ENCODE measurements around the gene IGFBP5. TPM values are rescaled to one million over a fixed set of nuclear protein-coding genes. Genes with fewer than 3 reads are reported as not detected.
A peak's percentile ranks its signal among the peaks of the same experiment; 100 is the strongest.

The IGFBP5 gene
- total RNA-seq, 1 experiment from 2014 or later: not detected

DNA sequence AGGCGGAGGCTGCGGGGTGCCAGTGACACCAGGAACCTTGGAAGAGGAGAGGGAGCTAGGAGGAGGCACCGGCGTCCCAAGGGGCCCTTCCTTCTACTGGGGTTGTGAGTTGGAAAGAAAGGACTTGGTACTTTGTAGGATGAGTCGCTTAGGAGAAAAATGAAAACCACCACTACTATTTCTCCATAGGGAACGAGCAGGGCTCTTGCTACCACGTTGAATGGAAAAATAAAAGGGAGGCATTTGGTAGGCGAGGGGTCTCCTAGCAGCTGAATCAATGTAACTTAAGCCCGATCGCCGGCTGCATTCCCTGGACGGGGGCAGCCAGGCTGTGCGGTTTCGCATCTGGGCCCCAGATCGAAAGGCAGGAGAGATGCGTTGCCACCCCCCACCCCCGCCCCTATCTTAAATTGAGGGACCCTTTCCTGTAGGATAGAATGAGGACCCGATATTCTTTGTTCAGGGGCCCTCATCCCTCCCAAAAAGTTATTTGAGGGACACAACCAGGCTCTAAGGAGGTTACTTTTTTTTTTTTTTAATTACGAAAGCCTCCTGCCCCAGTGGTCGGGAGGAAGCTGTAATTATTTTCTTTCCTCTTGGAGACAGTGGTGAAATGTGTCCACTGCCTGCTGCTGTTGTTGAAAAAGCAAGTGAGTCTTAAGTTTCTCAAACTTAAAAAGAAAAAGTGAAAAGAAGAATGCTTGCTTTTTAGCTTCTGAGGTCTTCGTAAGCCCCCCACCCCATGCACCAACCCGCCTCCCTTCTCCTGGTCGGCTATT is 60.8 kb downstream of the IGFBP5 start:
- intact Hi-C loops (cut with micrococcal nuclease): no loop called here
- ChIA-PET CTCF (interaction anchor here (0.6 to 0.7 kb wide), 3 partner anchors 109 to 1215 kb away, joined by 3 to 4 read pairs (median 4); no protein-coding TSS in a partner anchor), POLR2A (no interaction called here)
- peaks cover 15% of the 10 kb centered on the region for H3K4me1 Mint-ChIP-seq (ENCODE audit: insufficient read depth, unreplicated experiment)
- TF ChIP-seq, protein P1, sequence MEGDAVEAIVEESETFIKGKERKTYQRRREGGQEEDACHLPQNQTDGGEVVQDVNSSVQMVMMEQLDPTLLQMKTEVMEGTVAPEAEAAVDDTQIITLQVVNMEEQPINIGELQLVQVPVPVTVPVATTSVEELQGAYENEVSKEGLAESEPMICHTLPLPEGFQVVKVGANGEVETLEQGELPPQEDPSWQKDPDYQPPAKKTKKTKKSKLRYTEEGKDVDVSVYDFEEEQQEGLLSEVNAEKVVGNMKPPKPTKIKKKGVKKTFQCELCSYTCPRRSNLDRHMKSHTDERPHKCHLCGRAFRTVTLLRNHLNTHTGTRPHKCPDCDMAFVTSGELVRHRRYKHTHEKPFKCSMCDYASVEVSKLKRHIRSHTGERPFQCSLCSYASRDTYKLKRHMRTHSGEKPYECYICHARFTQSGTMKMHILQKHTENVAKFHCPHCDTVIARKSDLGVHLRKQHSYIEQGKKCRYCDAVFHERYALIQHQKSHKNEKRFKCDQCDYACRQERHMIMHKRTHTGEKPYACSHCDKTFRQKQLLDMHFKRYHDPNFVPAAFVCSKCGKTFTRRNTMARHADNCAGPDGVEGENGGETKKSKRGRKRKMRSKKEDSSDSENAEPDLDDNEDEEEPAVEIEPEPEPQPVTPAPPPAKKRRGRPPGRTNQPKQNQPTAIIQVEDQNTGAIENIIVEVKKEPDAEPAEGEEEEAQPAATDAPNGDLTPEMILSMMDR (IDR thresholded peaks at IDR 0.05; ENCODE audit: unreplicated experiment): no peak
- H3K27me3 Mint-ChIP-seq (ENCODE audit: insufficient read depth, unreplicated experiment): peaks cover 53% of the 10 kb centered on the region
- no peak for DNase-seq (ENCODE audit: unreplicated experiment)
- BruUV-seq (replicated peaks): no TSS peak
- H3K4me3 Mint-ChIP-seq (ENCODE audit: unreplicated experiment): peak overlapping the region; percentile 73
- H3K27ac Mint-ChIP-seq (ENCODE audit: low read depth, unreplicated experiment): peak overlapping the region; percentile 28
- no peaks in the 10 kb centered on the region for H3K9me3 Mint-ChIP-seq (ENCODE audit: unreplicated experiment)
- no peaks in the 10 kb centered on the region for H3K36me3 Mint-ChIP-seq (ENCODE audit: insufficient read depth, unreplicated experiment)

DNA sequence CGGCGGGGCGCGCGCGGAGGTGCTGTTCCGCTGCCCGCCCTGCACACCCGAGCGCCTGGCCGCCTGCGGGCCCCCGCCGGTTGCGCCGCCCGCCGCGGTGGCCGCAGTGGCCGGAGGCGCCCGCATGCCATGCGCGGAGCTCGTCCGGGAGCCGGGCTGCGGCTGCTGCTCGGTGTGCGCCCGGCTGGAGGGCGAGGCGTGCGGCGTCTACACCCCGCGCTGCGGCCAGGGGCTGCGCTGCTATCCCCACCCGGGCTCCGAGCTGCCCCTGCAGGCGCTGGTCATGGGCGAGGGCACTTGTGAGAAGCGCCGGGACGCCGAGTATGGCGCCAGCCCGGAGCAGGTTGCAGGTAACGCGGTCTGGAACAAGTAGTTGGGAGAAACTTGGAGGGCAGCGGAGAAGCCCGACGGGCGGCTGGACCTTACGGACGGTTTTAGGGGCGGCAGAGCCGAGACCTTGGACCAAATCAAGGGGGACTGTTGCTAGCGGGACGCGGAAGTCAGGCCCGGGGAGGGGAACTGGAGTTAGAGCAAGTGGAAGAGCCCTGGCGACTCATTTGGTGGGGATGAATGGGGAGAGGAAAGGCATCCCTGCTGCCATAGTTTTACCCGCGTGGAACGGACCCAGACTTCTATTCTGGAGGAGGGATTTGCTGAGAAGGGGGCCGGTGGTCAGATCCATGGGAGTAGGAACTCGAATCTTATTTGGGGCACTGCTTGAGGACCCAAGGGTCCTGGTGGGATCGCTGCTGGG is 61.6 kb downstream of the IGFBP5 start:
- no peaks in the 10 kb centered on the region for H3K9me3 Mint-ChIP-seq (ENCODE audit: unreplicated experiment)
- TF ChIP-seq, protein P1 (IDR thresholded peaks at IDR 0.05; ENCODE audit: unreplicated experiment): no peak
- peaks cover 15% of the 10 kb centered on the region for H3K4me1 Mint-ChIP-seq (ENCODE audit: insufficient read depth, unreplicated experiment)
- H3K27me3 Mint-ChIP-seq (ENCODE audit: insufficient read depth, unreplicated experiment): peaks cover 53% of the 10 kb centered on the region
- intact Hi-C loops (cut with micrococcal nuclease): no loop called here
- DNase-seq (ENCODE audit: unreplicated experiment): no peak
- CTCF ChIA-PET: interaction anchor here (0.7 kb wide), 1 partner anchor 113 kb away, joined by 3 read pairs; no protein-coding TSS in a partner anchor
- H3K27ac Mint-ChIP-seq (ENCODE audit: low read depth, unreplicated experiment): peak overlapping the region; percentile 28
- POLR2A ChIA-PET: no interaction called here
- BruUV-seq (replicated peaks): no TSS peak
- peak overlapping the region; percentile 73 for H3K4me3 Mint-ChIP-seq (ENCODE audit: unreplicated experiment)
- no peaks in the 10 kb centered on the region for H3K36me3 Mint-ChIP-seq (ENCODE audit: insufficient read depth, unreplicated experiment)

DNA sequence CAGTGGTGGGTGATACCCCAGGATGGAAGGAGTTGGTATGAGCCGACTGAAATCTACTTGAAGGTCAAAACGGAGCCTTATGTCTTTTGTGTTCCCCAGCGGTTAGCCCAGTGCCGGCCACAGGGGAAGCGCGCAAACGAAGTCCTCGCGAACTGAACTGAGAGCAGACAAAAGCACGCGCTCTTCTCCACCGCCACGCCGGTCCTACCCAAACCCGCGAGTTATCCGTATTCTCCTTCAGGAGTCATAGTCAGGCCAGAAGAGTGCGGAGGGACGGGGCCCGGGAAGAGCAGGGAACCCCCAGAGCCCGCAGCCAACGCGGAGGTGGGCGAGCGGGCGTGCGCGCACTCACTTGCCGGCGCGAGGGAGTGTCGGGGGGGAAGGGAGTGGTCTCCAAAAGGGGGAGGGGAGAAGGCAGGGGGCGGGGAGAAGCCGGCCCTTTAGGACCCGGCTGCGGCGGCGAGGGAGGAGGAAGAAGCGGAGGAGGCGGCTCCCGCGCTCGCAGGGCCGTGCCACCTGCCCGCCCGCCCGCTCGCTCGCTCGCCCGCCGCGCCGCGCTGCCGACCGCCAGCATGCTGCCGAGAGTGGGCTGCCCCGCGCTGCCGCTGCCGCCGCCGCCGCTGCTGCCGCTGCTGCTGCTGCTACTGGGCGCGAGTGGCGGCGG is 62.3 kb downstream of the IGFBP5 start, which contains the start of gene IGFBP2:
Gene IGFBP2 (plus strand): TSS at position 469 of the 664 bp plus-strand sequence. CDS start 104 bp downstream, at position 573.
- Mint-ChIP-seq H3K4me3 (ENCODE audit: unreplicated experiment) (peak within 1 kb of the TSS; percentile 73), H3K9me3 (ENCODE audit: unreplicated experiment) (no peaks in the 10 kb centered on the region), H3K4me1 (ENCODE audit: insufficient read depth, unreplicated experiment) (peaks cover 15% of the 10 kb centered on the region), H3K27me3 (ENCODE audit: insufficient read depth, unreplicated experiment) (peaks cover 53% of the 10 kb centered on the region), H3K27ac (ENCODE audit: low read depth, unreplicated experiment) (peak within 1 kb of the TSS; percentile 28), H3K36me3 (ENCODE audit: insufficient read depth, unreplicated experiment) (no peaks in the 10 kb centered on the region)
- DNase-seq (ENCODE audit: unreplicated experiment): no peak
- BruUV-seq (replicated peaks): no TSS peak
- TF ChIP-seq, protein P1 (IDR thresholded peaks at IDR 0.05; ENCODE audit: unreplicated experiment): no peak
- intact Hi-C loops (cut with micrococcal nuclease): no loop called here
- ChIA-PET POLR2A (interaction anchor here (1.0 kb wide), 1 partner anchor 100 kb away, joined by 4 read pairs; no protein-coding TSS in a partner anchor), CTCF (interaction anchor here (0.6 kb wide), 1 partner anchor 27 kb away, joined by 3 read pairs; no protein-coding TSS in a partner anchor)

Measured in MCF 10A (cell line).